PC-9 (cell line): Measurements from ENCODE around the gene PHLPP1. TPM values are rescaled to one million over a fixed set of nuclear protein-coding genes. Genes with fewer than 3 reads are reported as not detected.
A peak's percentile ranks its signal among the peaks of the same experiment; 100 is the strongest.

Source experiments
- BruUV-seq: library from RNA; stranded (reverse); fragments of 400-500 nt; replicated peaks from 2 replicates; lab custom pipeline; 2021; lab: Mats Ljungman, UMichigan
- CTCF ChIA-PET: fragments of 300-600 bp; sonication (Branson Sonifier 250); formaldehyde crosslinking; loops from one replicate; lab custom pipeline; 2022; ENCODE audit warnings: antibody characterized with exemption; lab: Charles Lee
- POLR2A ChIA-PET: fragments of 300-600 bp; sonication (Branson Sonifier 250); formaldehyde crosslinking; loops from one replicate; lab custom pipeline; 2022; ENCODE audit warnings: antibody characterized with exemption; ENCODE audit not compliant: unreplicated experiment; lab: Charles Lee
- DNase-seq, 2 experiments: peaks; one replicate each; pipeline versions ENCODE4 v3.0.0 to v3.0.0-alpha.2; 2015 to 2022; ENCODE audit warnings: mixed read lengths in 1 of 2
- H2AFZ ChIP-seq: fragments of 200-600 bp; sonication (generic); 2 replicates; pipeline ENCODE4 v1.8.1; 2017; ENCODE audit warnings: antibody characterized with exemption
- H3F3A ChIP-seq: fragments of 200-600 bp; sonication (generic); 2 replicates; pipeline ENCODE4 v1.8.1; 2017; ENCODE audit warnings: antibody characterized with exemption, mild to moderate bottlenecking, low read depth; ENCODE audit not compliant: insufficient read depth
- H3K27ac ChIP-seq: fragments of 200-600 bp; sonication (generic); 2 replicates; pipeline ENCODE4 v1.6.1; 2016; ENCODE audit warnings: mixed run types
- H3K27me3 ChIP-seq: fragments of 200-600 bp; sonication (generic); 2 replicates; pipeline ENCODE4 v1.6.1; 2016; ENCODE audit warnings: low read depth, mixed run types; ENCODE audit not compliant: insufficient read depth
- H3K36me3 ChIP-seq: fragments of 200-600 bp; sonication (generic); 2 replicates; pipeline ENCODE4 v1.6.1; 2016; ENCODE audit warnings: low read depth, mixed run types
- H3K4me1 ChIP-seq: fragments of 200-600 bp; sonication (generic); replicated peaks from 2 replicates; pipeline ENCODE4 v1.6.1; 2016; ENCODE audit warnings: mixed run types; ENCODE audit not compliant: insufficient read depth
- H3K4me2 ChIP-seq: fragments of 200-600 bp; sonication (generic); 2 replicates; pipeline ENCODE4 v1.6.1; 2017; ENCODE audit warnings: mixed run types
- H3K4me3 ChIP-seq: fragments of 200-600 bp; sonication (generic); 2 replicates; pipeline ENCODE4 v1.6.1; 2016; ENCODE audit warnings: mixed run types
- H3K79me2 ChIP-seq: fragments of 200-600 bp; sonication (generic); 2 replicates; pipeline ENCODE4 v1.6.1; 2017; ENCODE audit warnings: low read depth, mixed run types
- H3K9me2 ChIP-seq: fragments of 200-600 bp; sonication (generic); 2 replicates; pipeline ENCODE4 v1.8.1; 2017; ENCODE audit warnings: mild to moderate bottlenecking; ENCODE audit not compliant: insufficient read depth
- H3K9me3 ChIP-seq: fragments of 200-600 bp; sonication (generic); 2 replicates; pipeline ENCODE4 v1.8.1; 2016; ENCODE audit warnings: low read depth; ENCODE audit not compliant: insufficient read depth
- H4K20me1 ChIP-seq: fragments of 200-600 bp; sonication (generic); 2 replicates; pipeline ENCODE4 v1.8.1; 2017; ENCODE audit not compliant: insufficient read depth
- CTCF ChIP-seq: fragments of 200-600 bp; sonication (generic); conservative IDR thresholded peaks from 2 replicates; pipeline ENCODE4 v1.6.1; 2017; ENCODE audit warnings: mixed run types, antibody characterized with exemption, mild to moderate bottlenecking, moderate library complexity
- EZH2 ChIP-seq: fragments of 200-600 bp; sonication (generic); IDR thresholded peaks from 2 replicates; pipeline ENCODE4 v1.8.0; 2017; ENCODE audit warnings: antibody characterized with exemption, low read depth
- intact Hi-C: fragments of 100-400 bp; cut with micrococcal nuclease; formaldehyde crosslinking; loops from one replicate; pipeline ENCODE4 v1.10.0; 2022; ENCODE audit not compliant: unreplicated experiment
- total RNA-seq: library from RNA; stranded (reverse); gene quantifications from 2 replicates; pipeline ENCODE4 v1.2.3, GENCODE V29; 2021

PHLPP1 gene
- total RNA-seq, 1 experiment from 2014 or later, result 21.1 TPM

- intact Hi-C loops, result no loop called here
- Histone ChIP-seq H4K20me1 (no peaks in the 10 kb centered on the region), H3K27ac (no peak overlapping the region), H3K9me3 (no peaks in the 10 kb centered on the region), H3K9me2 (no peaks in the 10 kb centered on the region), H3F3A (peaks cover 15% of the 10 kb centered on the region; the same call in 1 of the 2 replicates), H3K4me2 (no peak overlapping the region), H3K27me3 (no peaks in the 10 kb centered on the region), H3K79me2 (peaks cover 74% of the 10 kb centered on the region), H3K4me1 (peaks cover 34% of the 10 kb centered on the region), H3K36me3 (no peaks in the 10 kb centered on the region), H2AFZ (no peak overlapping the region), H3K4me3 (no peak overlapping the region)
- TF ChIP-seq EZH2, result no peak
- TF ChIP-seq CTCF, result no peak
- no peak for DNase-seq
- no TSS peak for BruUV-seq
- ChIA-PET CTCF (no interaction called here), POLR2A (no interaction called here)
These were observed 50.9 kb downstream of the PHLPP1 start for GRCh38 chr18:62766266-62766665.

- Histone ChIP-seq H3K4me1 (peaks cover 34% of the 10 kb centered on the region), H3K9me2 (no peaks in the 10 kb centered on the region), H3K36me3 (no peaks in the 10 kb centered on the region), H3F3A (peaks cover 14% of the 10 kb centered on the region; the same call in 1 of the 2 replicates), H3K27ac (peak overlapping the region; percentile 55), H3K9me3 (no peaks in the 10 kb centered on the region), H4K20me1 (no peaks in the 10 kb centered on the region), H3K79me2 (peaks cover 78% of the 10 kb centered on the region), H2AFZ (no peak overlapping the region), H3K4me3 (no peak overlapping the region), H3K27me3 (no peaks in the 10 kb centered on the region), H3K4me2 (peak overlapping the region; percentile 18; the same call in 1 of the 2 replicates)
- intact Hi-C loops, result no loop called here
- POLR2A ChIA-PET, result no interaction called here
- DNase-seq, result peak in 1 of 2 experiments; percentile 78
- TF ChIP-seq CTCF (no peak), EZH2 (no peak)
- CTCF ChIA-PET, result no interaction called here
- BruUV-seq, result no TSS peak
These were observed 52.0 kb downstream of the PHLPP1 start for GRCh38 chr18:62767321-62767720.

DNA sequence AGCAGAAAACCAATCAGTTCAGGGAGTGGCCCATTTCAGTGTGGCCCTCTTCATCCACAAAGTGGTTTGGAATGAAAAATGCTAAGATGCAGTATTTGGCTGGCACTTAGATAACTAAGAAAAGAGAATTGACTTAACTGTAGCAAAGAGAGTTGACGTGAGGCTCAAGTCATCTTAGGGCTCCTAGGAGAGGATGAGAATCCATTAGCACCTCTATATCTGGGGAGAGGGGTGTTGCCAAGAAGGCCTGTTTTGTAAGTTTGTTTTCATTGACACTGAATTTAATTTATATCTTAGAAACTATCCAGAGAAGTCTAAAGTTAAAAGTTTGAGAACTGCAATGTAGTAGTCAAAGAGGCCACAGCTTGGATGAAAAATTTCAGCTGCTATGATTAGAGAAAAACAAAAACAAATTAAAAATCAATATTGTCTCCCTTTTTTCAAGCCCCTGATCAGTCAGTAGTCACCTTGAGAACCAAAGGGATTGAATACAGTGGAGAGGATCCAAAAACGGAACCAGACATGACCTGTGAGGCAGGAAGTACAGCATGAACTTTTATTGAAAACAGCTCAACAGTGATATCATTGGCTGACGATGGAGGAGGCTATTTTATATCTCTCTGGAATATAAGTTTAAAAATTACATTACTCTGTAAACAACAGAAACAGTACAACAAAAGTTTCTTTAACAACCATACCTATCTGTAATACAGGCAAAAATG is 52.7 kb downstream of the PHLPP1 start:
- Histone ChIP-seq H3K27ac (peak overlapping the region; percentile 55), H2AFZ (no peak overlapping the region), H3K9me3 (no peaks in the 10 kb centered on the region), H3F3A (peaks cover 7% of the 10 kb centered on the region; the same call in 1 of the 2 replicates), H3K79me2 (peaks cover 80% of the 10 kb centered on the region), H3K4me2 (peak overlapping the region; percentile 18; the same call in 1 of the 2 replicates), H3K27me3 (no peaks in the 10 kb centered on the region), H3K4me1 (peaks cover 27% of the 10 kb centered on the region), H3K4me3 (no peak overlapping the region), H4K20me1 (no peaks in the 10 kb centered on the region), H3K36me3 (no peaks in the 10 kb centered on the region), H3K9me2 (no peaks in the 10 kb centered on the region)
- BruUV-seq, result no TSS peak
- intact Hi-C loops, result no loop called here
- no peak for DNase-seq
- ChIA-PET CTCF (no interaction called here), POLR2A (interaction anchor here (0.6 kb wide), 2 partner anchors 11 to 125 kb away, joined by 3 to 4 read pairs; no protein-coding TSS in a partner anchor)
- TF ChIP-seq EZH2 (no peak), CTCF (no peak)
